GM19452 (cell line): ENCODE data around the gene MRPL18.
"Not testable (repeated sequence)": the region's sequence is repeated elsewhere in the genome, so short reads cannot be mapped to it uniquely, and the experiment has no call there.

Source experiments
- ATAC-seq: cut with Tn5 transposase; IDR thresholded peaks from one replicate; pipeline ENCODE4 v1.9.1; 2021; ENCODE audit not compliant: unreplicated experiment

MRPL18 gene

DNA sequence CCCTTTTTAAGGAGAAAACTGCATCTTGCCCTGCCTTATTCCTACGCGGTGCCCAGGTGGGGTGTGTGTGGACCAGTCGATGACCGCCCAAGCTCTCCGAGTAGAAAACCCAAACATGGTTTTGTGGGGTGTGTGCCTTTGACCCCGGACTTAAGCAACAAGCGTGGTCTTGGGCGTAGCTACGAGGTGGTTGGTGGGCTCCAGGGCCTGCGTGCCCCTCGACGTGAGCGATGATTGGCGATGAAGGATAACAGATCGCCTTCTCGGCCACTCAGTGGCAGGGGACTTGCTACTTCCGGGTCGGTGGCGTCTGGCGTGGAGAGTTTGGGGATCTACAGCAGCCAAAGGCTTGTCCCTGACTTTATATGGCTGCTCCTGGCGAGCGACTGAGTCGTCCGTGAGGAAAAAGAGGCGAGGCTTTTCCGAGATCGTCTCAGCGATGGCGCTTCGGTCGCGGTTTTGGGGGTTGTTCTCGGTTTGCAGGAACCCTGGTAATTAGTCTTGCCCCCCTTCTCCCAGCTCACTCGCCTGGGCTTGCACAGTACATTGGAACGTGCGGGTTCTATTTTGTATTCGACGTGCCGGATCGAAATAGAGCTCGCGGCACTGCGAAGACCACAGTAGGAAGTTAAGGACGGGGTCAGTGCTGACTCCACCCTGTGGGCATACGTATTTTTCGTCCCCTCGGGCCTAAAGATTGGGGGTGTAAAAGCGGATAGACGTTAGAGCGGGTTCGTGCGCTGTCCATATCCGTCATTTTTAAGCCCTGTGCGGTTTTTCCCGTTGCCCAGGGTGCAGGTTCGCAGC is at the start of gene MRPL18:
MRPL18 (plus strand) TSS at position 319 of the 807 bp plus-strand sequence; CDS start at position 440, 121 bp downstream.
- peak; percentile 81 for ATAC-seq

DNA sequence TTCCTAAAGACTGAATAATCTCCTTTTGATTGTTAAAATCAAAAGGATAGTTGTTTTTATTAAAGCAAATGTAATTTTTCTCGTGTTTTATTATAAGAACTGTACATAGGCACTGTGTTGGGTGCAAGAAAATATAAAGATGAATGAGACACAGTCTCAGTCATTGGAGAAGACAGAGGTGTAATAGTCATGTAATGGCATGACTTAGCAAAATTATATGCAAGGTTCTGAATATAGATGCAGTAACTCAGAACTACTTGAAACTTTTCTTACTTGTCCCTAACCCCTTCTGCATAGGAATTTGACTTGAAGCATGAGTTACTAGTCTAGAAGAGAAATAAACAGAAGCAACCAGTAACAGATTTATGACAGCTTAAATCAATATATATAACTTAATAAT is 48.1 kb upstream of the MRPL18 start:
- no peak for ATAC-seq

DNA sequence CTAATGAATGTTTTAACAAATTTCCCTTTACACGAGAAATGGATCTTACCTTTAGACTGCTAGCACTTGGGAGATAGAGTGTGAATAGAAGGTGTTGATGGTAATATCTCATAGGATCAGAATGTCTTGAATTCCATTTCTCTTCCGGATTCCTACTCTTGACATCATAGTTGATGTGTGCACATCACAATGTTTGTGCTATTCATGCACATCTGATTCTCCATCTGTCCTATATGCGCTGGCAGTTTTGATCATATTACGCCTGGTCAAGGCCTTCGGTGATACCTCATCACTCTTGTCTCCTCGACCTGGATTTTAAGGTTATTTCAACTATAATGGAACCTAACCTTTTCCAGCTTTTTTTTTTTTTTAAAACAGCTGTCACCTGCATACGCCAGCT is 45.2 kb upstream of the MRPL18 start:
- ATAC-seq, result no peak

DNA sequence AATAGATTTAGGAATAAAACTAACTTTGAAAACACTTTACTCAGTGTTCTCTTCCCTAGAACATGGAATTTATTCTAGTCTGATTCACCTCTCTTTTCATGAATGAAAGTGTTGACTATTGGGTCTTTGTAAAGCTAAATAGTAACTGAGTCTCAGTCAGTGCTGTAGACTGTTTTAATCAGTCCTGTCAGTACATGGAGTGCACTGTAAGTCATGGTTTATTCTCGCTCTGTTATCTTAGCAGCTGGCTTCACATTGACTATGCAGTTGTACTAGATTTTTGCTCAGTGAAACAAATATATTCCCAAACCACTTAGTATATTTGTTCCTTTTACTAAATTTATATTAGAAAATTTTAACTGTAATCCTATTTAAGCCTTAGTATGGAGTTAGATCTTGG is 43.5 kb upstream of the MRPL18 start:
- ATAC-seq, result no peak

DNA sequence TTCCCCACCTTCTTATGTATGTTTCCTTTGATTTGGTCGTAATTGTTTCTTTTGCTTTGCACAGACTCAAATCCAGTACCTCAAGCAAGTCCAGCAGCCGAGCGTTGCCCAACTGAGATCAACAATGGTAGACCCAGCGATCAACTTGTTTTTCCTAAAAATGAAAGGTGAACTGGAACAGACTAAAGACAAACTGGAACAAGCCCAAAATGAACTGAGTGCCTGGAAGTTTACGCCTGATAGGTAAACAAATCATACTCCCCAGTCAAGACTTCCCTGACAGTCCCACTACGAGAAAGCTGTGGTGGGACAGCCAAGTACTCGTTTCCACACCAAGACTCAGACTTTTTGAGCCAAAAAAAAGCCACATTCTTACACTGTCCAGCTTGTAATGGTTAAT is 42.1 kb upstream of the MRPL18 start:
- not testable (repeated sequence) for ATAC-seq

DNA sequence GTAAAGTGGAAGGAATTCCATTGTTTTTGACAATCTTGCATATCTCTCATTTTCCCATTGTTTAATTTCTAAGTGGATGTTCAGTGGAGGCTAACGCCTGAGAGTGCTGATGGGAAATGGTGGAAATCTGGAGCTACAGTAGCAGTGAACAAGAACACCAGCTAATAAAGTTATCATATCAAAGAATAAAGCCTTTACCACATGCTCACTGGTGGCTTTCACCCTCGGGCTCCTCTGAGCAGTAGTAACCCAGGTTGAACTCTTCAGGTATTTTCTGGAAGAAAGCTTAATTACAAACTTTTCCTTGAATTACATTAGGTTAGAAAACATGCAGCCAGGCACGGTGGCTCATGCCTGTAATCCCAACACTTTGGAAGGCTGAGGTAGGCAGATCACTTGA is 38.8 kb upstream of the MRPL18 start:
- no peak for ATAC-seq

DNA sequence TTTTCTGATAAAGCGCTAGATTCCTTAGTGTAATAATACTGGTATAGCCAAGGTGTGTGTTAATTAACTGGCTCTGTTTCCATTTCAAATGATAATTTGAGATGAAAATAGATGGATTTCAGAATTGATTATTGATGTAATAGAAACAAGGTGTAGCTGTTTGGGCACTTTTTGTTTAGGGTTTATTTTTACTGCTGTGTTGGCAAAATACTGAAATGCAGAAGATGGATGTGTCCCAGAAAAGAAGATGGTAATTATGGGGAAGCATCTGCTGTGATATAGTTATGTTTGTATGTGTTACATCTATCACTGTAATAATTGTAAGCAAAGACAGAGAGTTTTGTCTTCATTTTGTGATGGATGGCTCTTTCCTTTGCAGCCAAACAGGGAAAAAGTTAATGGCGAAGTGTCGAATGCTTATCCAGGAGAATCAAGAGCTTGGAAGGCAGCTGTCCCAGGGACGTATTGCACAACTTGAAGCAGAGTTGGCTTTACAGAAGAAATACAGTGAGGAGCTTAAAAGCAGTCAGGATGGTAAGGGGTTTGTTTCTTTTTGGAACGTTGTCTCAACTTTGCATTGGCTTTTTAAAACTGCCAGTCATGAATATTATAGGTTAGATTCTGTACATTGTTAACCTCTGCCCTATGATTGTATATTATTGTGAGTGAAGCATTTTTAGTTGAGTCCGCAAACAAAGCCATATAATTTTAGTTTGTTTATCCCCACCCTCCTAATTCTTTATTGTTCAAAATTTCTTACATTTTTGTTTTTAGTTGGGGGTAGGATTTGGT is 37.0 kb upstream of the MRPL18 start:
- ATAC-seq, result no peak

DNA sequence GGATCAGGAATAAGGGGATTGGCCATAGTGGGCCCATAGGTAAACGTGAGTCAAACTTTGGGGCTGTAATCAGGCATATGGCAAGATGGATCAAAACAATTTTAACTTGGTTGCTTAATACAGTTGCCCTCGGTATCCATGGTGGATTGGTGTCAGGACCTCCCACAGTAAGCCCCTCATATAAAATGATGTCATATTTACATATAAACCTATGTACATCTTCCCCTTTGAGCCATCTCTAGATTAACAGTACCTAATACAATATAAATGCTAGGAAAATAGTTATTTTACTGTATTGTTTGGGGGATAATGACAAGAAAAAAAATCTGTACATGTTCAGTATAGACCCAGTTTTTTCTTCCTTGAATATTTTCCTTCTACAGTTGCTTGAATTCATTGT is 35.9 kb upstream of the MRPL18 start:
- ATAC-seq, result no peak

DNA sequence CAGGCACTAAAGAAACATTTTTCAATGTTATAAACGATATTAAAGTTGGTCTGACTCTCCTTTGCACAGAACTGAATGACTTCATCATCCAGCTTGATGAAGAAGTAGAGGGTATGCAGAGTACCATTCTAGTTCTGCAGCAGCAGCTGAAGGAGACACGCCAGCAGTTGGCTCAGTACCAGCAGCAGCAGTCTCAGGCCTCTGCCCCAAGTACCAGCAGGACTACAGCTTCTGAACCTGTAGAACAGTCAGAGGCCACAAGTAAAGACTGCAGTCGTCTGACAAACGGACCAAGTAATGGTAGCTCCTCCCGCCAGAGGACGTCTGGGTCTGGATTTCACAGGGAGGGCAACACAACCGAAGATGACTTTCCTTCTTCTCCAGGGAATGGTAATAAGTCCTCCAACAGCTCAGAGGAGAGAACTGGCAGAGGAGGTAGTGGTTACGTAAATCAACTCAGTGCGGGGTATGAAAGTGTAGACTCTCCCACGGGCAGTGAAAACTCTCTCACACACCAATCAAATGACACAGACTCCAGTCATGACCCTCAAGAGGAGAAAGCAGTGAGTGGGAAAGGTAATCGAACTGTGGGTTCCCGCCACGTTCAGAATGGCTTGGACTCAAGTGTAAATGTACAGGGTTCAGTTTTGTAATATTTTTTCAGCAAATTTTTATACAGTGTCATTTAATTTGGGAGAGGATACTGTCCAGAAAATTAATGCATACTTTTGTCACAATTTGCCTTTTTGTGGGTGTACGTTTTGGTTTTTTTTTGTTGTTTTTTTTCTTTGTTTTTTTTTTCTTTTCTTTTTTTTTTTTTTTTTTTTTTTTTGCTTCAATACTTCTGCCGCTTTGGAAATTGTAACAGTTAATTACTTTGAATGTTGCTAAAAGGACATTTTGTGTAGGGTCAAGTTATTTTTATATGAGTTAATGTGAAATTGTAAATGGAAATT is 35.0 kb upstream of the MRPL18 start:
- no peak for ATAC-seq

DNA sequence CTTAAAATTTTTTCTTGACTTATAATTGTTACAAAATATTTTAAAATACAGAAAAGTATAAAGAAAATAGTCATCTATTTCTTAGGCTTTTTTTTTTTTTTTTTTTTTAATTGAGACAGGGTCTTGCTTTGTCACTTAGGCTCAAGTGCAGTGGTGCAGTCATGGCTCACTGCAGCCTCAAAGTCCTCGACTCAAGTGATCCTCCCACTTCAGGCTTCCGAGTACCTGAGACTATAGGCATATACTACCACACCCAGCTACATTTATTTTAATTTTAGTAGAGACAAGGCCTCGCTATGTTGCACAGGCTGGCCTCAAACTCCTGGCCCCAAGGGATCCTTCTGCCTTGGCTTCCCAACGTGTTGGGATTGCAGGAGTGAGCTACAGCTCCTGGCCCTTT is 33.8 kb upstream of the MRPL18 start:
- no peak for ATAC-seq

DNA sequence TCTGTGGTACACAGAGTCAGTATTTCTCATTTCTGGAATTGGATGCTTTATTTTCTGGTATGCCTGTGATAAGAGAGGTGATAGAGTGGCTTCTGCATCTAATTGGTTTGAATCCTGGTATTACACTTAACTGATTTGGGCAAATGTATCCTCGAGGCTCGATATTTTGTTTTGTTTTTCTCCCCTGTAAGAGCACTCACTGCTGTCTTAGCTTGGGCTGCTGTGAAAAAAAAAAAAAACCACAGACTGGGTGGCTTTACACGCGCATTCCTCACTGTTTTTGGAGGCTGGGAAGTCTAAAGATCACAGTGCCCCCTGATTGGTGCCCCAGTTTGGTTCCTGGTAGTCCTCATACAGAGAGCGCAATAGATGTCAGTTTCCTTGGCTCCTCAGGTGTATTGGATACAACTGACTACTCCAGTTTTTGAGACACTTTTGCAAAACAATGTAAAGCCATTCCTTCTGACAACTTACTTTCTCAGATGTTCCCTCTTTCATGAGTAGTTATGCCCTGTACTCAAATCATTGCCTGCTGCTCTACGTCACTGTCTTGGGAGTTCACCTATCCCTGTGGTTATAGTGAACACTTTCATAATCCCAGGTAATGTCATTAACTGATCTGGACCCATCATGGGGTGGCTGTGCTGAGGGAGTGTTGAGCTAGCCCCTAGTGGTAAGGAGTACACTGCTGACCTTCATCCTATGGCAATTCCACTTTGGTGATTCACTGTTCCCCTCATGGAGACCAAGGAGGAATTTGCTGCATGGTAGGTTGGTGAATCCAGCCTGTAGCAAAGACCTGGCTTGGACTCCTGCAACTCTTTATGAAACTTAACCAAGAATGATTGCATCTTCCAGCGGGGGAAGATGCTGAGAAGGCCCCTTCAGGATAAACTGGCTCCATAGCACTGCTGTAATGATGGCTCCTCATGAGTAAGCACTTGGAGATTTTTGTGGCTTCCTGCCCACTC is 32.0 kb upstream of the MRPL18 start:
- ATAC-seq, result no peak

DNA sequence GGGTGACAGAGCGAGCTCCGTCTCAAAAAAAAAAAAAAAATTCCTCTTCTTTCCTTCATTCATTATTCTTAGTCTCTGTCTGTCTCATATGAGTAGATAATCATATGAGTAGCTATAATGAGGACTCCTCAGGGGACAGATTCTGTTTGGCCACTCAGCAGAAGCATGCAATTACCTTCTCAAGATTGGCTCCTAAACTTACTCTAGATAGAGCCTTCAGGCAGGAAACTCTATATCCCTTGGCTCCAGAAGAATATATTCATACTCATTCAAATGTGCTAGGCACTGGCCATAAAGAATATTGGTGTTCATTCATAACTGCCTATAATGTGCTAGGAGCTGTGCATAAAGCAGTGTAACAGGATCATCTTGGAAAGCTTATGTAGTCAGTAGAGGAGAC is 30.6 kb upstream of the MRPL18 start:
- no peak for ATAC-seq

DNA sequence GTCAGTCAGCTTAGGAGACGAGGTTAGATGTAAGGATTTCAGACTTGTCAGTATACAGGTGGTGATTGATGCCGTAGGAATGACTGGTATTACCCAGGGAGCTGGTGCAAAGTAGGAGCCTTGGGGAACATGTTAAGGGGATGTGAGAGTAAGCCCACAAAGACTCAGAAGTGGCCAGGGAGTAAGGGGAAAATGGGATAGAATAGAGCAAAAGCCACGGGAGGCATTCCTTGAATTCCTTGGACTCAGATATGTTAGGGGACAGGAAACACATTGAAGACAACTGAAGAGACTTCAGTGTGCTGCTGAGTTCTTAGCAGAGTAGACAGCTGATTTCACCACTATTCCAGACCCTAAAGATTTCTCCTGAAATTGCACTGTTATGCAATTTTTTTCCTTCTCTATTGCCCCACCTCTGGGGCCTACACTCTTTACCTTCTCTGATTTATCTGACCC is 29.6 kb upstream of the MRPL18 start:
- ATAC-seq, result no peak

DNA sequence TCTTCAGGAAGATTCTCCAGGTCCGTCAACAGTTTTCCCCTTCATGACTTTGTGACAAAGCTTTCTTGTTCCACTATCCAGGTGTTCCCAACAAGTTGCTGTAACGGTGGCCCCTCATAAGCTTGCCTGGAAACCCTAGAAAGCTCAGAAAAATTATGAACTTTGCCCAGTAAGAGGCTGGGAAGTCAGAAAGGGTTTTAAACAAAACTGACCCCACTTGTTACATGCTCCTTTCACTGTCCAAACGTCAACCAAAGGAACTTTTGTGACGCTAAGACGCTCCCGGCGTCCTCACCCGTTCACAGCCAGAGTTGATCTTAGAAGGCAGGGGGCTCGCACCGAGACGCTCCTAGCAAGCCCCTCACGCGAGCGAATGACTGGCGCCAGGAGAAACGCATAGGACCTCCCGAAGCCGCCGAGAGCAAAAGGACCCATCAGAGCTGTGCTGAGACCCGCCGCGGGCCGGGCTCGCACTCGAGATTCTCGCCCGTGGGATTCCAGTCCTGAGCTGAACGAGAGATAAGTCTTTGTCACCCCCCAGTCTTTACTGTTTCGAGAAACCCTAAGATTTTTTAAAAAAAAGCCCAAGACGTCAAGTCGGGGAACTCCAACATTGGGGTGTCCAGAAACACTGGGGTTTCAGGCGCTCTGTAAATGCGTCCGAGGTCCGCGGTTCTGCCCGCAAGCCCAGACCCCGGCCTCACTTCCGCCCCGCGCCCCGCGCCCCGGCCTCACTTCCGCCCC is 29.0 kb upstream of the MRPL18 start:
- peak; percentile 3 for ATAC-seq

DNA sequence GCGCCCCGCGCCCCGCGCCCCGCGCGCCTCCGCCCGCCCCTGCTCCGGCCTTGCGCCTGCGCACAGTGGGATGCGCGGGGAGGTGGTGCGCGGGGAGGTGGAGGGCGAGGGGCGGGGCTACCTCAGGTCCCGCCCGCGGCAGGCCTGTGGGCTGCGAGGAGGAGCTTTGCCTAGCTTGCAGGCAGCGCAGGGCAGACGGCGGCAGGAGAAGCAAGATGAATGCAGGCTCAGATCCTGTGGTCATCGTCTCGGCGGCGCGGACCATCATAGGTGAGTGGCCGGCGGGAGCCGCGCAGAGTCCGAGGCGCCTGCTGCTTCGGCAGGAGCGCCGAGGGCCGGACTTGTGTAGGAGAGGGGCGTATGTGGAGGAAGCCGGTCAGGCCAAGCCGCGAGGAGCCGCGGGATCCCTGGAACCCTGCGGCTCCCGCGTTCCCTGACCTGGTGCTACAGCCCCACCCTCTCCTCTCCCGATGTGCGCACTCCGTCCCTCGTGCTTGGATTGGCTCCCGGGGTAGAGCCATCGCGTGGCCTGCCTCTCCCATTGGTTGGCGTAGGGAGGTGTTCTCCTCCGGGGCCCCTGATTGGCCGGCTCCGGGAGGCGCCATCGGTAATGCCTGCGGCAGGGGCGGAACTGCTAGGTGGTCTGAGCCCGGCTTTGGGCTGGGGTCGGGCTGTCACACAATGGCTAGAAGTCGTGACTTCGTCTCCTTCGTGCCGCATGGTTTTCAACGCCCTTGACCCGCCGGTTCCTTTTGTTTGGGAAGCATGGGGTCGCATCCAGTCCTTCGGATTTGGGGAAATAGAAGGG is 28.2 kb upstream of the MRPL18 start, which contains the start of gene ACAT2:
ACAT2 (plus strand) TSS at position 173 of the 808 bp plus-strand sequence; CDS start at position 216, 43 bp downstream.
- ATAC-seq, result peak; percentile 98

DNA sequence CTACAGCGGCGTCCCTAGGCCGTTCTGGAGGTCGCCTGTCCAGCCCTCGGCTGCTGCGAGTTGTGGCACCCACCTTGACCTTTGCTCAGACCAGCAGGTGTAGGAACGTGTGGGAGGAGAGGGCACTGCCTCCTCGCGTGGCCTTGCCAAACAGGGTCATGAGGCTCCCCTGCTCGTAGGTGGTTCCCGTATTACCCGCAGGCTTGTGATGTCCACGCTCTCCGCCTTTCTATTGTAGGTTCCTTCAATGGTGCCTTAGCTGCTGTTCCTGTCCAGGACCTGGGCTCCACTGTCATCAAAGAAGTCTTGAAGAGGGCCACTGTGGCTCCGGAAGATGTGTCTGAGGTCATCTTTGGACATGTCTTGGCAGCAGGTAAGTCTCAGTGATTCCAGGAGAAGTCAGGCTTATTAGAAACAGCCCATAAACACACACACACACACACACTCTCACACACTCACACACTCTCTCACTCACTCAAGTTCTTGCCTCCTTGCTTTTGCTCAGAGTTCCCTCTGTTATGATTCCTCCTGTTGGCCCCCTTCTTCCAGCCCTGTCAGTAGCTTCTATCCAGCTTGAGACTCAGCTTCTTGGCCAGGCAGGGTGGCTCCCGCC is 27.5 kb upstream of the MRPL18 start:
- ATAC-seq, result peak; percentile 4

DNA sequence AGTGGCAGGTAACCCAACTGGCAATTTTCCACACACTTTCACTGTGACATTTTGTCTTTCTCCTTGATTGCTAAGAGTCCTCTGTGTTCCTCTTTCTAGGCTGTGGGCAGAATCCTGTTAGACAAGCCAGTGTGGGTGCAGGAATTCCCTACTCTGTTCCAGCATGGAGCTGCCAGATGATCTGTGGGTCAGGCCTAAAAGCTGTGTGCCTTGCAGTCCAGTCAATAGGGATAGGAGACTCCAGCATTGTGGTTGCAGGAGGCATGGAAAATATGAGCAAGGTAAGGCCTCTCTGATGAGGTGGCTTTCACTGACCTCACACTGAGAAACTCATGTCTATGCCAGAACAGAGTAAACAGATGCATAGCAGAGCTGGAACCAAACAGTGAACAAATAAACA is 23.4 kb upstream of the MRPL18 start:
- no peak for ATAC-seq

DNA sequence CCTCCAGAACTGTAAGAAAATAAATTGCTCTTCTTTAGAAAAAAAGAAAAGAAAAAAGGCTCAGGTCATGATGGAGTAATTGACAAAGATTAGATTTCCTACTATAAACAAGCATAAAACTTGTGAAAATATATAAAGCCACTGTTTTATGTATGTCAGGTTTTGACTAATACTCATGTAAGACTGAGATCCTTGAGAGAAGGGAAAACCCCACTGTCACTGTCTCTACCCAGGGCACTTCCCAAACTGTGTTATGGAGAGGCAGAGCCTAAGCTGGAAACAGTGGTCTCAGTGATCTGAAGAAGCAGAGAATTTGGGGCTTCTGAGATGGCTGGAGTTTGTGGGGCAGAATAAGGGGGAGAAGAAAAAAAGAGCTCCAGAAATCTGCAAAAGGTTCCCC is 20.8 kb upstream of the MRPL18 start:
- ATAC-seq, result no peak
